GM12872 (cell line): ENCODE data around the gene ARHGEF10L.

ENCODE experiments used
- TF ChIP-seq, protein P1 (sequence below): IDR thresholded peaks from 3 replicates; pipeline ENCODE4 v1.5.1; 2011; ENCODE audit warnings: low read depth, mild to moderate bottlenecking, low read length, moderate library complexity; ENCODE audit not compliant: insufficient read depth

ARHGEF10L gene

GRCh38 chr1:17700945-17701810 lies 161.7 kb downstream of the ARHGEF10L start:
- TF ChIP-seq, protein P1, sequence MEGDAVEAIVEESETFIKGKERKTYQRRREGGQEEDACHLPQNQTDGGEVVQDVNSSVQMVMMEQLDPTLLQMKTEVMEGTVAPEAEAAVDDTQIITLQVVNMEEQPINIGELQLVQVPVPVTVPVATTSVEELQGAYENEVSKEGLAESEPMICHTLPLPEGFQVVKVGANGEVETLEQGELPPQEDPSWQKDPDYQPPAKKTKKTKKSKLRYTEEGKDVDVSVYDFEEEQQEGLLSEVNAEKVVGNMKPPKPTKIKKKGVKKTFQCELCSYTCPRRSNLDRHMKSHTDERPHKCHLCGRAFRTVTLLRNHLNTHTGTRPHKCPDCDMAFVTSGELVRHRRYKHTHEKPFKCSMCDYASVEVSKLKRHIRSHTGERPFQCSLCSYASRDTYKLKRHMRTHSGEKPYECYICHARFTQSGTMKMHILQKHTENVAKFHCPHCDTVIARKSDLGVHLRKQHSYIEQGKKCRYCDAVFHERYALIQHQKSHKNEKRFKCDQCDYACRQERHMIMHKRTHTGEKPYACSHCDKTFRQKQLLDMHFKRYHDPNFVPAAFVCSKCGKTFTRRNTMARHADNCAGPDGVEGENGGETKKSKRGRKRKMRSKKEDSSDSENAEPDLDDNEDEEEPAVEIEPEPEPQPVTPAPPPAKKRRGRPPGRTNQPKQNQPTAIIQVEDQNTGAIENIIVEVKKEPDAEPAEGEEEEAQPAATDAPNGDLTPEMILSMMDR = no peak

- TF ChIP-seq, protein P1 = no peak
Measured at GRCh38 chr1:17704176-17704575, 164.7 kb downstream of the ARHGEF10L start.

- TF ChIP-seq, protein P1 = no peak
Measured at GRCh38 chr1:17706445-17706844, 166.9 kb downstream of the ARHGEF10L start.

DNA sequence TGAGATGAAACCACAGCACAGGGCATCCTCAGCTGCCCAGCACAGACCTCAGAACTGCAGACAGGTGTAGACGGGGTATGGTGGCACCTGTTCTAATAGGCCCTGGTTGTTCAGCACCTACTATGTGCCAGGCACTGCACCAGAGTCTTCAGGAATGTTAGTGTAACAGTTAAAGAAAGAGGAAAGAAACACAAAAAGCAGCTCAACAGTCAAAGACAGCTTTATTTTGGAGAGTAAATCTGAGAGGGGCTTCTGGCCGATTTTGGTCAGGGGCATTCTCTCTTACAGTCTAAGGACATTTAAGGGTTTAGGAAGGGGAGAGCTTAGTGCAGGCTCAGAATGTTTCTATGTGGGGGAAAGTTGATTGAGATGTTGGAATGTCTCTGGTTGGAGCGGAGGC lies 170.5 kb downstream of the ARHGEF10L start:
- TF ChIP-seq, protein P1 = no peak

DNA sequence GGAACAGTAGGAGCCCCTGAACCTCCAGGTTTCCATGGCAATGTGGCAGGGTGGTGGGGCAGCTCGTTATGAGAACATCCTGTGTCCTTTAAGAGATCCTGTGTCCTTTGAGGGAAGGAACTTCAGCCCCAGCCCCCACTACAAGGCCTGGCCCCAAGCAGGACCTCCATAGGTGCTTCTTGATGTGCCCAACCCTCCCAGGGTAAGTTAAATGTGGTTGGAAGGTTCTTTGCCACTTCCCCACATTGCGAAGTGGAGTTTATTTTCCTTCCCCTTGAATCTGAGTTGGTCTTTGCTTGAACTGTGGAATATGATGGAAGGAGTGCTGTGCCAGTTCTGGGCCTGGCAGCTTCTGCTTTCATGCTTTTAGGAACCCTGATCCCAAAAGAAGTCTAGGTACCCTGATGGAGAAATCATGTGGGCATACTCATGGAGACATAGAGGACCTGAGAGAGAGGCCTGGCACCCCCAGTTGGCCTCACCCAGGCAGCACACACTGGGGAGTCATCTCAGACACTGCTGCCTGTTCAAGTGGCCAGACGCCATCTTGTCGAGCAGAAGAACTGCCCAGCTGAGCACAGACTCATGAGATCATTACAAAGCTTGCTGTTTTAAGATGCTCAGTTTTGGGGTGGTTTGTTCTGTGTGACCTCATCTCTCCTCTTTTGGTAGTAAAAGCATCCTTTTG lies 171.5 kb downstream of the ARHGEF10L start:
- TF ChIP-seq, protein P1 = no peak

DNA sequence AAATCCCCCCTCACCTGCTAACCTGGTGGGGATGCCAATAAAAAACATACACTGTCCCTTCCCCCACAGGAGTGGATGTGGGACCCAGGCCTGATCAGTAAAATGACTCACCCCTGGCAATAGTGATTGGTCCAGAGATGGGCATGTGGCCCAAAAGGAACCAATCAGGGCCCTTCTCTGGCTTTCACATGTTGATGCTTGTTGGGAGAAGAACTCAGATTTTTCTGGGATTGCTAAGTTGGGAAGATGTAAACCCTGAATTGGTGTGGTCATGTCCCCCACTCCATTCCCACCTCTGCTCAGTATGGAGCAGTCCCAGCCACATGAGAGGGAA lies 172.0 kb downstream of the ARHGEF10L start:
- TF ChIP-seq, protein P1 = no peak

- TF ChIP-seq, protein P1 = no peak
Measured at GRCh38 chr1:17711941-17712340, 172.4 kb downstream of the ARHGEF10L start.
